Right lobe of liver (tissue), 6 donors: ENCODE measurements around the gene NAV2. TPM values are rescaled to one million over a fixed set of nuclear protein-coding genes. Genes with fewer than 3 reads are reported as not detected.

Source experiments
- ATAC-seq, 4 donors: fragments of 200-7000 bp; cut with Tn5 transposase; one replicate each; pipeline ENCODE4 v1.9.1; 2020; ENCODE audit warnings: mild to moderate bottlenecking in 4 of 4, moderate library complexity in 4 of 4
- DNase-seq, 3 donors: peaks; one replicate each; pipeline ENCODE4 v3.0.0-alpha.2; 2020
- H3K27ac ChIP-seq, 3 donors: fragments of 200-600 bp; one replicate each; pipeline ENCODE4 v1.8.0; 2022
- H3K27me3 ChIP-seq, 2 donors: fragments of 200-600 bp; one replicate each; pipeline ENCODE4 v1.8.0; 2022
- H3K36me3 ChIP-seq, 4 donors: fragments of 200-600 bp; sonication (generic) in 1 of 4; one replicate each; pipeline versions ENCODE4 v1.5.1 to v1.8.0; 2017 to 2022; ENCODE audit warnings: control low read depth in 1 of 4
- H3K4me1 ChIP-seq, 4 donors: fragments of 200-600 bp; sonication (generic) in 1 of 4; one replicate each; pipeline versions ENCODE4 v1.5.1 to v1.8.0; 2017 to 2022; ENCODE audit warnings: control low read depth in 1 of 4
- H3K4me3 ChIP-seq, 3 donors: fragments of 200-600 bp; one replicate each; pipeline ENCODE4 v1.8.0; 2022
- H3K9me3 ChIP-seq, 4 donors: fragments of 200-600 bp; sonication (generic) in 1 of 4; one replicate each; pipeline versions ENCODE4 v1.5.1 to v1.8.0; 2017 to 2022; ENCODE audit warnings: control low read depth in 1 of 4
- POLR2A ChIP-seq: fragments of 450-650 bp; IDR thresholded peaks from one replicate; pipeline ENCODE4 v1.6.1; 2017; ENCODE audit warnings: antibody characterized with exemption, mild to moderate bottlenecking
- WGBS: methylation state at CpG from one replicate; pipeline ENCODE4 v1.1.6; 2018; ENCODE audit warnings: low coverage, low lambda C conversion rate; ENCODE audit not compliant: insufficient coverage; ENCODE audit errors: missing lambda C conversion rate; 5-methylcytosine and 5-hydroxymethylcytosine counted together
- intact Hi-C, 2 donors: fragments of 100-400 bp; cut with DNase I; formaldehyde crosslinking; loops; one replicate each; pipeline versions ENCODE4 v1.11.2 to v1.14.1; 2022
- total RNA-seq, 6 experiments: library from RNA; depleted of rRNA in 2 of 6; stranded (reverse); fragments of >200 nt in 2 of 6; fragmentation: NEBNext Ultra II Directional in 3 of 6; extraction: Animal tissue kit (Norgen Biotek cat#: 25700) in 3 of 6; gene quantifications; one replicate each; pipeline versions ENCODE4 v1.1.0 to v1.2.4, GENCODE V29; 2016 to 2023
- TF ChIP-seq, protein P1 (sequence below), 4 donors: fragments of 200-600 bp in 3 of 4; fragments of 450-650 bp in 1 of 4; IDR thresholded peaks; one replicate each; pipeline versions ENCODE4 v1.5.1 to v1.8.0; 2016 to 2022; ENCODE audit warnings: antibody characterized with exemption in 4 of 4, mild to moderate bottlenecking in 2 of 4
- donor health status: DM: no; HTN: yes; CAD: no.
- donor health status: DM: no; HTN: no; CAD: no.
- donor health status: DM: no; HTN: no; CAD: no.
- donor health status: DM: no; HTN: yes; CAD: no.
- donor health status: DM: no; HTN: yes; CAD: no.

NAV2 gene
- total RNA-seq, 6 experiments from 2014 or later, result 15.5 to 69.2 (median 37.1) TPM

DNA sequence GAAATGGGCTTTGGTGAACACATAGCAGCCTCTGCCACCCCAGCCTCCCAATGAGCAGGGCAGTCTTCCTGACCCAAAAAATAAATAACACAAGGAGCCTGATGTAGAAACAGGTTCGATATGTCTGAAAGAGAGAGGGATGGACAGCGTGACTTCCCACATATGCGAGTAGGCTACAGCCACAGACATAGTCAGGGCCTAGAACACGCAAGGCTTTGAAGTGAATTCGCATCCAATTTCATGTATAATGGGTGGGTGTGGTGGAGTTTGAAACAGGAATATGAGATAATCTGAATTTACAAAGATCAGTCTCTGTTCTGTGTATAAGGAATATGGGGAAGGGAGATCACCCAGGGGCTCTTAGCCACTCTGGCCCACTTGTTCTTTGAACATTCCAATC is 373.3 kb downstream of the NAV2 start:
- DNase-seq (no peak), ATAC-seq (no peak)
- H3K27me3 ChIP-seq, result no peaks in the 10 kb centered on the region
- no peak overlapping the region for H3K27ac ChIP-seq
- peaks cover 0 to 4% (median 0%) of the 10 kb centered on the region in 4 donors for H3K4me1 ChIP-seq
- intact Hi-C loops, result no loop called here
- TF ChIP-seq, protein P1, sequence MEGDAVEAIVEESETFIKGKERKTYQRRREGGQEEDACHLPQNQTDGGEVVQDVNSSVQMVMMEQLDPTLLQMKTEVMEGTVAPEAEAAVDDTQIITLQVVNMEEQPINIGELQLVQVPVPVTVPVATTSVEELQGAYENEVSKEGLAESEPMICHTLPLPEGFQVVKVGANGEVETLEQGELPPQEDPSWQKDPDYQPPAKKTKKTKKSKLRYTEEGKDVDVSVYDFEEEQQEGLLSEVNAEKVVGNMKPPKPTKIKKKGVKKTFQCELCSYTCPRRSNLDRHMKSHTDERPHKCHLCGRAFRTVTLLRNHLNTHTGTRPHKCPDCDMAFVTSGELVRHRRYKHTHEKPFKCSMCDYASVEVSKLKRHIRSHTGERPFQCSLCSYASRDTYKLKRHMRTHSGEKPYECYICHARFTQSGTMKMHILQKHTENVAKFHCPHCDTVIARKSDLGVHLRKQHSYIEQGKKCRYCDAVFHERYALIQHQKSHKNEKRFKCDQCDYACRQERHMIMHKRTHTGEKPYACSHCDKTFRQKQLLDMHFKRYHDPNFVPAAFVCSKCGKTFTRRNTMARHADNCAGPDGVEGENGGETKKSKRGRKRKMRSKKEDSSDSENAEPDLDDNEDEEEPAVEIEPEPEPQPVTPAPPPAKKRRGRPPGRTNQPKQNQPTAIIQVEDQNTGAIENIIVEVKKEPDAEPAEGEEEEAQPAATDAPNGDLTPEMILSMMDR (IDR thresholded peaks at IDR 0.05), result no peak
- no peak for TF ChIP-seq POLR2A
- H3K9me3 ChIP-seq, result no peaks in the 10 kb centered on the region
- peaks cover 0 to 25% (median 17%) of the 10 kb centered on the region in 4 donors for H3K36me3 ChIP-seq
- H3K4me3 ChIP-seq, result no peak overlapping the region
- WGBS, result 83% methylated on average over 4 of the region's 5 CpGs

DNA sequence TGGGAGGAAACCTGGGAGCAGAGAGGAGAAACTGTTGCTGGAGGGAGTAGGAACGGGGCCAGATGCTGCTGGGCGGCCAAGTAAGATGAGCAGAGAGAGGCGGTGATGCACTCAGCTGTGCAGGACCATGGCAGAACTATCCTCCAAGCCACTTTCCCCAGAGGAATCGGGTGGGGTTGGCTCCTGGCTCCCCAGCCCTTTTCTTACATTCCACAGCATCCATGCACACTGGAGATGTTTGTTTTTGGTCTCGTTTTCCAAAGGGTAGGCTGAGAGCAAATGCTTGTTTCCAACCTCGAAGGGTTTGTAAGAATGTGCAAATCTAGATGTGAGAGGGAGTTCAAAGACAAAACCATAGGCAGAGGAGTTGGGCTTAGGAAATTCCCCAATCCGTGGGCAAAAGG is 374.5 kb downstream of the NAV2 start:
- intact Hi-C loops, result no loop called here
- DNase-seq (no peak), ATAC-seq (no peak)
- H3K36me3 ChIP-seq, result peaks cover 0 to 33% (median 19%) of the 10 kb centered on the region in 4 donors
- H3K27me3 ChIP-seq, result no peaks in the 10 kb centered on the region
- peaks cover 0 to 4% (median 0%) of the 10 kb centered on the region in 4 donors for H3K4me1 ChIP-seq
- H3K9me3 ChIP-seq, result no peaks in the 10 kb centered on the region
- H3K27ac ChIP-seq, result no peak overlapping the region
- WGBS, result 86% methylated on average over 6 of the region's 7 CpGs
- TF ChIP-seq, protein P1 (IDR thresholded peaks at IDR 0.05), result no peak
- TF ChIP-seq POLR2A, result no peak
- no peak overlapping the region for H3K4me3 ChIP-seq

DNA sequence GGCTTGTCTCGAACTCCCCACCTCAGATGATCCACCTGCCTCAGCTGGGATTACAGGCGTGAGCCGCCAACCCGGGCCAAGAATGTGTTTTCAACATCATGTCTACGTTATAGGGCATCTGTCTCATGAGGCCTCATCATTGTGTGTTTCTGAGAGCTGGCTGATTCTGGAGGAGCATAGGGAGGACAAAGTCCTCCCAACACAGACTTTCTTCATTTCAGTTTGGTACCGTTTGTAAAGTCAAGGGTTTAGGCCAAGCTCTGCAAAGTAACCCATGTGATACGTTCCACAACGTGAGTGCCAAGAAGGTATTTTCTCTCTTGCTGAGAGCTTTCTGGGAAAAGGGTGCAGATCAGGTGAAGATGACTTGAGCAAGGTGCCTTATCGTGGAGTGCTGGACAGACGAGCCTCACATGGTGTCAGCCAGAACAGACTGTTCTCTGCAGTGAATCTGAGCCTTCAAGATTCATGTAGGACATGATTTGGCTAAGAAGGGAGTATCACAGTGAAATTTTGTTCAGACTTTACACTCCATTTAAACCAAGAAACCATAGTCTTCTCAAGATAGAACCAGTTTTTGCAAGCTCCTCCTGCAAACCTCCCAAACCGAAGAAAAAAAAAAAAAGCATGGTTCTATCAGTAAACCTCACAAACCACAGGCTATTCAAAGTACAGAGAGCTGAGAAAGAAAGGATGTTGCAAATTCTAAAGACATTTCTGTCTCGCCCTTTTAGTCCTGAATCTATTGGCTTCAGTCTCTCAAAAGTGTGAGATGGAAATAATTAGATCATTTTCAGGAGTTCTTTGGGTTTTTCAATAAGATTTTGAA is 376.0 kb downstream of the NAV2 start:
- H3K4me3 ChIP-seq, result no peak overlapping the region
- no peak overlapping the region for H3K27ac ChIP-seq
- peaks cover 0 to 34% (median 18%) of the 10 kb centered on the region in 4 donors for H3K36me3 ChIP-seq
- no peak for DNase-seq
- H3K27me3 ChIP-seq, result no peaks in the 10 kb centered on the region
- intact Hi-C loops, result no loop called here
- ATAC-seq, result no peak
- TF ChIP-seq, protein P1 (IDR thresholded peaks at IDR 0.05), result no peak
- TF ChIP-seq POLR2A, result no peak
- WGBS, result 77% methylated on average over 11 of the region's 12 CpGs
- peaks cover 0 to 4% (median 0%) of the 10 kb centered on the region in 4 donors for H3K4me1 ChIP-seq
- H3K9me3 ChIP-seq, result no peaks in the 10 kb centered on the region

- H3K36me3 ChIP-seq, result peaks cover 0 to 39% (median 15%) of the 10 kb centered on the region in 4 donors
- no peak overlapping the region for H3K27ac ChIP-seq
- no peak for ATAC-seq
Measured at GRCh38 chr11:20089367-20089766, 376.7 kb downstream of the NAV2 start.

More at GRCh38 chr11:20089367-20089766, 376.7 kb downstream of the NAV2 start:
- WGBS, result 61% methylated on average over 3 of the region's 3 CpGs
- intact Hi-C loops, result no loop called here
- no peaks in the 10 kb centered on the region for H3K9me3 ChIP-seq
- peaks cover 0 to 4% (median 0%) of the 10 kb centered on the region in 4 donors for H3K4me1 ChIP-seq
- TF ChIP-seq, protein P1 (IDR thresholded peaks at IDR 0.05), result no peak
- TF ChIP-seq POLR2A, result no peak
- no peaks in the 10 kb centered on the region for H3K27me3 ChIP-seq
- DNase-seq, result no peak
- H3K4me3 ChIP-seq, result no peak overlapping the region
